Sigmoid colon (tissue), 3 donors: ENCODE measurements around the gene SGK2.

Experiments
- POLR2A ChIP-seq, 2 donors: fragments of 450-650 bp; IDR thresholded peaks; one replicate each; pipeline ENCODE4 v1.6.1; 2016; ENCODE audit warnings: antibody characterized with exemption in 2 of 2, mild to moderate bottlenecking in 2 of 2, moderate library complexity in 2 of 2
- TF ChIP-seq, protein P1 (sequence below), 4 experiments: fragments of 450-650 bp in 3 of 4; fragments of 200-600 bp in 1 of 4; IDR thresholded peaks; one replicate each; pipeline ENCODE4 v1.5.1; 2016 to 2019; ENCODE audit warnings: antibody characterized with exemption in 4 of 4, mild to moderate bottlenecking in 3 of 4, moderate library complexity in 2 of 4

DNA sequence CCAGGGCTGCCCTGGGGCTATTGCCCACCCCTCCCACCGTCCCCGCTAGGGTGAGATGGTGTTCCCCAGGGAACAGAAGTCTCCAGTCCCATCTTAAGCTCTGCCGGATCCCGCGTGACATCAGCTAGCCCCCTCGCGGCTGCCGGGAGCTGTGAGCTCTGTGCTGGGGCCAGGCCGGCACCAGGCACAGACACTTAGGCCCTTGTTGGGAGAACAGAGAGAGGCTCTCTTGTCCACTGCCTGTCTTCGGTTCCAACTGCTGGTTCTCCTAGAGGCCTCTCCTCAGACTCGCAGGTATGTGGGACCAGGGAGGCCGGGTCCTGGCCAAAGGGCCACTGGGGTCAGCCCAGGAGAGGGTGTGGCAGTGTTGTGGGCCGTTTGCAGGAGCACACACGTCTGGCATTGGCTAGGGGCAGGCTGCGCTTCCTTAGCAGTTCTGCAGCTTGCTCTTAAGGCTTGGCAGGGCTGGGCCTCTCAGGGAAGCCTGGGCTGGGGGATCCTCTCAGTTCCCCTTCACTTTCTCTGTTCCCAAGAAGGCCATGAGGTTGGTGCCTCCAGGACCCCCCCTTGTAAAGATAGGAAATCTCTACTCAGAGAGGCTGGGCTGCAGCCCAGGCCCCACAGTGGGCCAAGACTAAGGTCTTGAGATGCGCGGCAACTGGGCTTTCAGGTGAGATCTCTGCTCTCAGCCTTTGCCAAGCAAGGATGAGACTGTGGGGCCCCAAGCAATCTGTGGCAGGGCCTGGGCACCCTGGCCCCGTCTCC lies 6.3 kb downstream of the SGK2 start:
- no peak for TF ChIP-seq POLR2A (IDR thresholded peaks at IDR 0.05)
- TF ChIP-seq, protein P1, sequence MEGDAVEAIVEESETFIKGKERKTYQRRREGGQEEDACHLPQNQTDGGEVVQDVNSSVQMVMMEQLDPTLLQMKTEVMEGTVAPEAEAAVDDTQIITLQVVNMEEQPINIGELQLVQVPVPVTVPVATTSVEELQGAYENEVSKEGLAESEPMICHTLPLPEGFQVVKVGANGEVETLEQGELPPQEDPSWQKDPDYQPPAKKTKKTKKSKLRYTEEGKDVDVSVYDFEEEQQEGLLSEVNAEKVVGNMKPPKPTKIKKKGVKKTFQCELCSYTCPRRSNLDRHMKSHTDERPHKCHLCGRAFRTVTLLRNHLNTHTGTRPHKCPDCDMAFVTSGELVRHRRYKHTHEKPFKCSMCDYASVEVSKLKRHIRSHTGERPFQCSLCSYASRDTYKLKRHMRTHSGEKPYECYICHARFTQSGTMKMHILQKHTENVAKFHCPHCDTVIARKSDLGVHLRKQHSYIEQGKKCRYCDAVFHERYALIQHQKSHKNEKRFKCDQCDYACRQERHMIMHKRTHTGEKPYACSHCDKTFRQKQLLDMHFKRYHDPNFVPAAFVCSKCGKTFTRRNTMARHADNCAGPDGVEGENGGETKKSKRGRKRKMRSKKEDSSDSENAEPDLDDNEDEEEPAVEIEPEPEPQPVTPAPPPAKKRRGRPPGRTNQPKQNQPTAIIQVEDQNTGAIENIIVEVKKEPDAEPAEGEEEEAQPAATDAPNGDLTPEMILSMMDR (IDR thresholded peaks at IDR 0.05), result no peak
